ENCODE results near the gene ELL2. TPM values are rescaled to one million over a fixed set of nuclear protein-coding genes. Genes with fewer than 3 reads are reported as not detected.
A peak's percentile ranks its signal among the peaks of the same experiment; 100 is the strongest.

ELL2 gene
- total and polyA plus RNA-seq, 9 of the 15 experiments (the other 6 are each of a cell fraction or from before 2014, with no cell fraction given) = 4.3 to 18.3 (median 14.5) TPM

GRCh38 chr5:95848701-95849100, 113.0 kb downstream of the ELL2 start (continued):
- TF ChIP-seq SP2 (IDR thresholded peaks at IDR 0.05; ENCODE audit: extremely low read depth, low read depth, low read length, poor library complexity, severe bottlenecking) (no peak), CSDE1 (IDR thresholded peaks at IDR 0.05) (no peak), HDGF (IDR thresholded peaks at IDR 0.05) (no peak)

- WGBS (ENCODE audit: insufficient coverage, low coverage, missing lambda C conversion rate) = 0% methylated on average over 1 of the region's 1 CpG
- no peaks in the 10 kb centered on the region for H3K27me3 ChIP-seq (ENCODE audit: control insufficient read depth in 2 of 2, insufficient read depth in 2 of 2, low read length in 2 of 2)
- peaks cover 0 to 15% of the 10 kb centered on the region in 2 experiments; a peak in 4 of 5 replicates for H3K4me1 ChIP-seq (replicated peaks in 1 of 2; ENCODE audit: control insufficient read depth in 2 of 2, insufficient read depth in 2 of 2, low read length in 2 of 2)
- ATAC-seq (no peak), DNase-seq (ENCODE audit: extremely low read depth in 1 of 4, low spot score in 3 of 4) (no peak), FAIRE-seq (no peak)
- H3K9me3 ChIP-seq (replicated peaks; ENCODE audit: control insufficient read depth, insufficient read depth, low read depth, low read length) = no peaks in the 10 kb centered on the region
- no peak overlapping the region for H3K4me2 ChIP-seq (ENCODE audit: insufficient read depth, low read length)
- ChIA-PET CTCF (ENCODE audit: low intra/inter-chr PET ratio) (interaction anchor here (0.7 to 4.1 kb wide), 5 partner anchors 66 to 206 kb away, joined by 3 to 63 read pairs (median 12); partner anchors contain the start of gene RFESD), POLR2A (interaction anchor here (0.7 to 1.6 kb wide), 2 partner anchors 9 to 15 kb away, joined by 3 to 4 read pairs; no protein-coding TSS in a partner anchor)
- no peak overlapping the region for H3K9ac ChIP-seq (ENCODE audit: insufficient read depth in 1 of 2, low read depth in 2 of 2, low read length in 2 of 2)
- intact Hi-C loops (cut with micrococcal nuclease) (loop anchor here (1.0 to 10.0 kb wide), 7 partner anchors 66 to 878 kb away; partner anchors contain the start of genes ARSK and SKIC3), in situ Hi-C loops (cut with MboI) (loop anchor here (5.0 to 25.0 kb wide), 4 partner anchors 70 to 885 kb away; partner anchors contain the start of gene MCTP1)
- no peak overlapping the region for H3K27ac ChIP-seq (ENCODE audit: extremely low read depth, low read depth, low read length)
- no peaks in the 10 kb centered on the region for H3K9me1 ChIP-seq (ENCODE audit: control insufficient read depth, insufficient read depth, low read length)
- BruUV-seq (replicated peaks) = no TSS peak
- no peaks in the 10 kb centered on the region for H3K79me2 ChIP-seq (ENCODE audit: control insufficient read depth, insufficient read depth, low read length)
- H3K36me3 ChIP-seq (ENCODE audit: control insufficient read depth, insufficient read depth, low read length) = no peaks in the 10 kb centered on the region
- TF ChIP-seq ETV1 (tag; conservative IDR thresholded peaks at IDR 0.05; ENCODE audit: low read depth) (0 out of 2 replicates have a peak, but pooled peaks have one; percentile 9), ZNF316 (IDR thresholded peaks at IDR 0.05) (peak; percentile 31; the same call in 1 of the 2 replicates), ELF2 (CRISPR knock-in tag; IDR thresholded peaks at IDR 0.05) (0 out of 2 replicates have a peak, but pooled peaks have one; percentile 19), TCFL5 (CRISPR knock-in tag; conservative IDR thresholded peaks at IDR 0.05) (no peak), SUPT5H (IDR thresholded peaks at IDR 0.05) (no peak), DACH1 (IDR thresholded peaks at IDR 0.05; ENCODE audit: partially characterized antibody) (peak; percentile 78), THRB (CRISPR knock-in tag; conservative IDR thresholded peaks at IDR 0.05) (no peak), ZNF79 (CRISPR knock-in tag; IDR thresholded peaks at IDR 0.05; ENCODE audit: low read depth) (no peak)
- H3K4me3 ChIP-seq = no peak overlapping the region
- H2AFZ ChIP-seq (ENCODE audit: low read depth, low read length) = no peak overlapping the region
- H4K20me1 ChIP-seq (replicated peaks; ENCODE audit: control insufficient read depth, insufficient read depth, low read length) = no peaks in the 10 kb centered on the region
Observed at GRCh38 chr5:95847261-95847592, 114.4 kb downstream of the ELL2 start.

Data from K562 (cell line).